Adrenal gland (tissue), 12 donors: ENCODE measurements around the gene GLCCI1. TPM values are rescaled to one million over a fixed set of nuclear protein-coding genes. Genes with fewer than 3 reads are reported as not detected.

ENCODE experiments used
- DNase-seq, 7 donors: peaks; one replicate each; pipeline ENCODE4 v3.0.0-alpha.2; 2019 to 2020
- H3K27ac ChIP-seq, 5 donors: fragments of 200-600 bp; sonication (generic) in 4 of 5; 1 replicate in 3 of 5; 2 replicates in 2 of 5; pipeline versions ENCODE4 v1.5.1 to v1.8.0; 2016 to 2020; ENCODE audit warnings: mild to moderate bottlenecking in 1 of 5
- H3K27me3 ChIP-seq: fragments of 200-600 bp; 2 replicates; pipeline ENCODE4 v1.8.0; 2021
- H3K36me3 ChIP-seq, 2 donors: fragments of 200-600 bp; replicated peaks in 1 of 2; 1 replicate in 1 of 2; 2 replicates in 1 of 2; pipeline versions ENCODE4 v1.5.1 to v1.8.0; 2018 to 2022
- H3K4me1 ChIP-seq, 2 donors: fragments of 200-600 bp; replicated peaks in 1 of 2; 1 replicate in 1 of 2; 2 replicates in 1 of 2; pipeline versions ENCODE4 v1.5.1 to v1.8.0; 2018 to 2021
- H3K4me3 ChIP-seq, 4 donors: fragments of 200-600 bp; sonication (generic) in 3 of 4; one replicate each; pipeline ENCODE4 v1.5.1; 2016 to 2018
- H3K9me3 ChIP-seq, 3 donors: fragments of 200-600 bp; sonication (generic) in 1 of 3; replicated peaks in 1 of 3; 1 replicate in 2 of 3; 2 replicates in 1 of 3; pipeline versions ENCODE4 v1.5.1 to v1.8.0; 2016 to 2021
- CTCF ChIP-seq, 6 experiments: fragments of 450-650 bp in 4 of 6; fragments of 200-600 bp in 2 of 6; sonication (generic) in 1 of 6; IDR thresholded peaks; 1 replicate in 5 of 6; 2 replicates in 1 of 6; pipeline versions ENCODE4 v1.5.1 to v1.8.0; 2016 to 2021; ENCODE audit warnings: antibody characterized with exemption in 6 of 6, mild to moderate bottlenecking in 2 of 6, moderate library complexity in 1 of 6
- POLR2A ChIP-seq, 2 donors: fragments of 450-650 bp; IDR thresholded peaks; one replicate each; pipeline ENCODE4 v1.6.1; 2017; ENCODE audit warnings: antibody characterized with exemption in 2 of 2, mild to moderate bottlenecking in 2 of 2, moderate library complexity in 1 of 2
- WGBS, 4 donors: extraction: QIAGEN DNeasy Blood & Tissue Kit in 2 of 4; methylation state at CpG; one replicate each; pipeline versions ENCODE4 v1.1.5 to v1.1.7; 2013 to 2017; 5-methylcytosine and 5-hydroxymethylcytosine counted together
- intact Hi-C, 2 donors: fragments of 100-400 bp; cut with DNase I; formaldehyde crosslinking; loops; one replicate each; pipeline versions ENCODE4 v1.14.1 to v1.15.0; 2022 to 2023
- polyA plus RNA-seq, 3 donors: library from polyadenylated mRNA; stranded (reverse); fragments of 200-250 nt in 2 of 3; fragments of 350-450 nt in 1 of 3; fragmentation: Illumina TruSeq in 1 of 3; extraction: RNeasy Lipid Tissue Mini Kit (QIAGEN cat#74804) in 1 of 3; gene quantifications; one replicate each; pipeline ENCODE4 v1.2.3, GENCODE V29; 2013 to 2014
- total RNA-seq, 9 donors: library from RNA; depleted of rRNA in 4 of 9; stranded (reverse); fragments of >200 nt in 4 of 9; fragments of 120-200 nt in 1 of 9; fragmentation: NEBNext Ultra II Directional in 1 of 9; extraction: Animal tissue kit (Norgen Biotek cat#: 25700) in 1 of 9; gene quantifications; one replicate each; pipeline versions ENCODE4 v1.1.0 to v1.2.4, GENCODE V29; 2013 to 2023
- donor health status: healthy with polysubstance abuse.
- donor health status: Bipolar disorder and iron deficiency.
- donor health status: DM: yes; HTN: yes; CAD: no.
- donor health status: DM: no; HTN: no; CAD: no.
- donor health status: DM: no; HTN: no; CAD: no.
- donor health status: DM: yes; HTN: yes; CAD: no.

The GLCCI1 gene
- total and polyA plus RNA-seq, 12 donors: 2.4 to 23.6 (median 8.2) TPM

GRCh38 chr7:8130663-8131062 is 162.1 kb downstream of the GLCCI1 start:
- no peaks in the 10 kb centered on the region for H3K27me3 ChIP-seq
- H3K4me1 ChIP-seq: no peaks in the 10 kb centered on the region
- intact Hi-C loops: no loop called here
- H3K9me3 ChIP-seq: no peaks in the 10 kb centered on the region
- TF ChIP-seq CTCF (IDR thresholded peaks at IDR 0.05) (no peak), POLR2A (IDR thresholded peaks at IDR 0.05) (no peak)
- H3K27ac ChIP-seq: no peak overlapping the region
- no peak overlapping the region for H3K4me3 ChIP-seq
- H3K36me3 ChIP-seq: no peaks in the 10 kb centered on the region
- WGBS, 4 donors: 81 to 100% (median 84%) methylated on average over 1 of the region's 1 CpG
- no peak for DNase-seq

GRCh38 chr7:8131694-8132605 is 163.4 kb downstream of the GLCCI1 start:
- intact Hi-C loops: no loop called here
- Histone ChIP-seq H3K27ac (no peak overlapping the region), H3K36me3 (no peaks in the 10 kb centered on the region), H3K4me3 (no peak overlapping the region), H3K27me3 (no peaks in the 10 kb centered on the region), H3K9me3 (no peaks in the 10 kb centered on the region), H3K4me1 (no peaks in the 10 kb centered on the region)
- no peak for DNase-seq
- WGBS, 4 donors: 75 to 91% (median 82%) methylated on average over 5 of the region's 5 CpGs
- TF ChIP-seq POLR2A (IDR thresholded peaks at IDR 0.05): no peak

- Histone ChIP-seq H3K9me3 (no peaks in the 10 kb centered on the region), H3K4me1 (no peaks in the 10 kb centered on the region), H3K27me3 (no peaks in the 10 kb centered on the region), H3K36me3 (no peaks in the 10 kb centered on the region), H3K4me3 (no peak overlapping the region), H3K27ac (no peak overlapping the region)
- intact Hi-C loops: no loop called here
- 87 to 91% (median 90%) methylated on average over 2 of the region's 2 CpGs for WGBS, 4 donors
- no peak for DNase-seq
- TF ChIP-seq POLR2A (IDR thresholded peaks at IDR 0.05) (no peak), CTCF (IDR thresholded peaks at IDR 0.05) (no peak)
These were observed 164.7 kb downstream of the GLCCI1 start for GRCh38 chr7:8133188-8133848.

GRCh38 chr7:8134089-8134733 is 165.6 kb downstream of the GLCCI1 start:
- 66 to 78% (median 74%) methylated on average over 10 of the region's 10 CpGs for WGBS, 4 donors
- no peak for DNase-seq
- Histone ChIP-seq H3K9me3 (no peaks in the 10 kb centered on the region), H3K4me3 (no peak overlapping the region), H3K36me3 (no peaks in the 10 kb centered on the region), H3K27me3 (no peaks in the 10 kb centered on the region), H3K27ac (no peak overlapping the region), H3K4me1 (no peaks in the 10 kb centered on the region)
- TF ChIP-seq CTCF (IDR thresholded peaks at IDR 0.05) (no peak), POLR2A (IDR thresholded peaks at IDR 0.05) (no peak)
- intact Hi-C loops: no loop called here
